Activated CD8-positive, alpha-beta memory T cell treated with anti-CD3 and anti-CD28 coated beads, Interleukin-2, amount 50 U/mL, for 24 hours (primary cell): ENCODE measurements around the gene RELA.

Experiments used
- DNase-seq: peaks from one replicate; pipeline ENCODE4 v3.0.0-alpha.2; 2020; ENCODE audit errors: extremely low read depth

RELA gene

GRCh38 chr11:65613091-65613928, 49.4 kb downstream of the RELA start:
- DNase-seq, result no peak

- no peak for DNase-seq
Measured at GRCh38 chr11:65612691-65613090, 50.0 kb downstream of the RELA start.

DNA sequence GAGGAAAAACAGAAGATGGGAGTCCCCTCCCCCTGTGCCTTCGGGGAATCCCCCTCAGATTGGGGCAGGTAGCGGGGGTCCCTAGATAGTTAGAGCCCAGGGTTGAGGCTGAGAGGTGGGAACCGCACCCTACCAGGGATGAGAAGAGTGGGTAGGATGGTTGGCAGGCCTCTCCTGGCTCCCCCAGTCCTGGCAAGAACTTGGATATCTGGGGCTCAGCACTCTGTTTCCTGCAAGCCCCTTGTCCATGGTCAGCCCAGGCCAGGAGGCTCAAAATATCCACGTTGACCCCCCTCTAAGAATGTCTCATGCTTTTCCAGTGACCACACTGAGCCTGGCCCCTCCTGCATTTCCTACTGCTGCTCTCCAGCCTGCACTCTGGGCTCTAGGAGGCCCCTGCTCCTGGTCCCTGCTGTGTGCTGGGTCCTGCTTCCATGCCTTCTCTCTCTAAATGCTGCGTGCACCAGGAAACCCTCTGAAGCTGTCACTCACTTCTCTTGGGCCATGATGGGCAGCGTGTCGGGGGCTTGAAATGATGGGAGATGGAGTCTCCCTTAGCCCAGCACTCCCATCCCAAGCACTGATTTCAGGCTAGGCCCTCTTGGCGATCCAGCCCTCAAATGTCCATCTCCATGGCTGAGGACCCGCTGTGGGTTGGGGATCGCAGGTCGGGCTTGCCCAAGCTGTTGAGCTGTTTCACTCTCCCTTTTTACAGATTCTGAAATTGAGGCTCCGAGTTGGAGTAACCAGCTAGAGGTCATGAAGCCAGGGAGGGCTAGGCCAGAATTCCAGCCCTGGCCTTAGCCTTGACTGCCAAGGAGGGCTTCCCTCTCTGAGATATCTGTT, 50.7 kb downstream of the RELA start:
- no peak for DNase-seq

GRCh38 chr11:65611028-65611757, 51.5 kb downstream of the RELA start:
- no peak for DNase-seq

DNA sequence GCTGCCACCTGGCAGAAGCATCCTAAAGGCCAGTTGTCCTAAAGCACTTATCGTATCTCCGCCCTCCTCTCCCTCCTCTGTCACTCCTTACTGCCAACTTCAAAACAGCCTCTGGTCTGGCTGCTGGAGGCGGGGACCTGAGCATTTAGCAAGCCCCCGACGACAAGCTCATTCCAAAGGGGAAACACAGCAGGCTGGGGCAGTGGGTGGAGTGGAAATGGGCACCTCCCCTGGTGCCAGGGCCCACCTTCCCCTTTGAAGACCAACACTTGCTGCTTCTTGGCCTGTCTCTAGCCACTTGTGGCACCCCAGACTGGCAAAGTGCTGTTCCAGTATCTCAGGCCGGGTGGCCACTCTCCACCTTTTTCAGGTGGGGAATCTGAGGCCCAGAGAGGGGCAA, 52.3 kb downstream of the RELA start:
- DNase-seq, result no peak

GRCh38 chr11:65609665-65610064, 53.1 kb downstream of the RELA start:
- no peak for DNase-seq

DNA sequence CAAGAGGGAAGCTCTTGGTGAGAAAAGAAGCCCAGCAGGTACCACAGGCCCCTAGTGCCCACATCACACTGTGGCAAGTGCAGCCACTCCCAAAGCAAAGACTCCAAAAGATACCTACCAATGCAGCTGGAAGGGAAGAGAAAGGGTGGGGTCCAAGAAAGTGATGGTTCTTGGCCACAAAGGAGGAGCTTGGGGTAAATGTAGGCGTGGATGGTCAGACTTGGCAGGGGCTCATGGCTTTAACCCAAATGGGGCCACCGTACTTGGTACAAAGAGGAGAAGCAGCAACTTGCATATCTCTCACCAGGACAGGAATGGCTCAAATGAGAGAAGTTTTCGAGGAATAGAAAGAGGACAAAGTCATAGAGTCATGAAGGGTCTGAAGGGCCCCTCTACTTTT, 53.5 kb downstream of the RELA start:
- no peak for DNase-seq

GRCh38 chr11:65607614-65608426, 54.9 kb downstream of the RELA start:
- DNase-seq, result no peak

DNA sequence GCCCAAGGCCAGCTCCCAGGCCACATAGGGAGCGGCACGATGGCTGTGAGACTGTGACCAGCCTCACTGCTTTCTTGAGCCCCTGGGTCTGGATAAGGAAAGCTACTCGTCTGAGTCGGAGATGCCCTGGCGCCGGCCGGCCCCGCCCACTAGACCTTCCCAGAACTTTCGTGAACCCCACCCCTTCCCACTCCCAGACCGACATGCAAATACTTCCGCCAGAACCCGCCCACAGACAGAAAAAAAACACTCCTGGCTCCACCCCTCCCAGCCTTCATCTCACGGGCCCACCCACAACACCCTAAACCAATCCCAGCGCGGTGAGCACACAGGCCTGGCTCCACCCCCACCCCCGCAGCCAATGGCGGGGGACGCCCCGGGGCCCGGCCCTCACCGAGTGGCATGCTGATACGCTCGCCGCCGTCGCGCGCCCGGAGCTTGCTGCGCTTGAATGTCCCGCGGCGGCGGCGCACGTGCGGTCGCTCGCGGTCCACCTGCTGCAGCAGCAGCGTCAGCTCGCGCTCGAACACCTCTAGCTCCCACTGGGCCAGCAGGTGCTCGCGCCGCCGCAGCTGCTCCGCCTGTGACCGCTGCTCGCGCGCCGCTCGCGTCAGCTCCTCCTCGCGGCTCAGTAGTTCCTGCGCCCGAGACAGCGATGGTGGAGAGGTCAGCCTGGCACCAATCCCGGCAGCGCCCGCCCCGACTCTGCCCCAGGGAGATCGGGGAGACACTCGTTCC, 55.7 kb downstream of the RELA start:
- no peak for DNase-seq

- no peak for DNase-seq
Measured at GRCh38 chr11:65604258-65604657, 58.5 kb downstream of the RELA start.
